ENCODE results near the gene ADAM19.

Gene ADAM19

GRCh38 chr5:157535042-157535865 is 40.3 kb downstream of the ADAM19 start:
- H3K4me1 Mint-ChIP-seq, result peaks cover 25% of the 10 kb centered on the region
- H3K4me3 Mint-ChIP-seq, result no peak overlapping the region
- H3K36me3 Mint-ChIP-seq, result peaks cover 40% of the 10 kb centered on the region
- no peaks in the 10 kb centered on the region for H3K9me3 Mint-ChIP-seq
- H3K27me3 Mint-ChIP-seq, result no peaks in the 10 kb centered on the region
- DNase-seq (ENCODE audit: low spot score in 2 of 2), result no peak
- no peak overlapping the region for H3K27ac Mint-ChIP-seq
- ATAC-seq (ENCODE audit: low read depth), result no peak

GRCh38 chr5:157533011-157533481 is 42.5 kb downstream of the ADAM19 start:
- Mint-ChIP-seq H3K9me3 (no peaks in the 10 kb centered on the region), H3K4me1 (peaks cover 33% of the 10 kb centered on the region), H3K4me3 (no peak overlapping the region), H3K27ac (peak overlapping the region; percentile 43), H3K36me3 (peaks cover 54% of the 10 kb centered on the region), H3K27me3 (no peaks in the 10 kb centered on the region)
- DNase-seq (ENCODE audit: low spot score in 2 of 2) (no peak), ATAC-seq (ENCODE audit: low read depth) (no peak)

DNA sequence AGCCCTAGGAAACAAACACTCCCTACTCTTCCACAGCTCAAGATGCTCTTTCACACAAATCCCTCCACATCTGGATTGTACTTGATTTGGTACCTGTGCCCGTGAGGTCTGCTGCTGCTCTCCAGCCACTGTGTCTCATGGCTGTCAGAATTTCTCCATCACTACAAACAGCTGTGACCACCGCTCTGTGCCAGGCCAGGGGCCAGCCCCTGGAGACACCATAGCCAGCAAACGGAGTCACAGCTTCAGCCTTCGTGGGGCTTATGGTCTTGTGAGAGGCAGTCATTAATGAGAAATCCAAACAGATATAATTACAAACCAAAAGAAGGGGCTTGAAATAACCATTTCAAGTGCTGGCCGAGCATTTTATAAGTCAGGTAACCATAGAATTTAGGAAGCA is 43.6 kb downstream of the ADAM19 start:
- peak overlapping the region; percentile 43 for H3K27ac Mint-ChIP-seq
- H3K9me3 Mint-ChIP-seq, result no peaks in the 10 kb centered on the region
- no peak for DNase-seq (ENCODE audit: low spot score in 2 of 2)
- peaks cover 33% of the 10 kb centered on the region for H3K4me1 Mint-ChIP-seq
- no peaks in the 10 kb centered on the region for H3K27me3 Mint-ChIP-seq
- ATAC-seq (ENCODE audit: low read depth), result no peak
- no peak overlapping the region for H3K4me3 Mint-ChIP-seq
- peaks cover 58% of the 10 kb centered on the region for H3K36me3 Mint-ChIP-seq

GRCh38 chr5:157530226-157530972 is 45.2 kb downstream of the ADAM19 start:
- peak overlapping the region; percentile 76 for H3K27ac Mint-ChIP-seq
- ATAC-seq (ENCODE audit: low read depth) (no peak), DNase-seq (ENCODE audit: low spot score in 2 of 2) (no peak)
- H3K4me3 Mint-ChIP-seq, result no peak overlapping the region
- H3K9me3 Mint-ChIP-seq, result no peaks in the 10 kb centered on the region
- H3K27me3 Mint-ChIP-seq, result no peaks in the 10 kb centered on the region
- peaks cover 54% of the 10 kb centered on the region for H3K36me3 Mint-ChIP-seq
- peaks cover 34% of the 10 kb centered on the region for H3K4me1 Mint-ChIP-seq

- ATAC-seq (ENCODE audit: low read depth) (no peak), DNase-seq (ENCODE audit: low spot score in 2 of 2) (no peak)
- Mint-ChIP-seq H3K4me3 (no peak overlapping the region), H3K27ac (peak overlapping the region; percentile 76), H3K36me3 (peaks cover 49% of the 10 kb centered on the region), H3K9me3 (no peaks in the 10 kb centered on the region), H3K27me3 (no peaks in the 10 kb centered on the region), H3K4me1 (peaks cover 36% of the 10 kb centered on the region)
Measured at GRCh38 chr5:157529002-157529401, 46.6 kb downstream of the ADAM19 start.

- no peak for DNase-seq (ENCODE audit: low spot score in 2 of 2)
- ATAC-seq (ENCODE audit: low read depth), result no peak
- H3K27ac Mint-ChIP-seq, result peak overlapping the region; percentile 69
- H3K9me3 Mint-ChIP-seq, result no peaks in the 10 kb centered on the region
- H3K27me3 Mint-ChIP-seq, result no peaks in the 10 kb centered on the region
- H3K4me3 Mint-ChIP-seq, result no peak overlapping the region
- peaks cover 51% of the 10 kb centered on the region for H3K36me3 Mint-ChIP-seq
- peaks cover 44% of the 10 kb centered on the region for H3K4me1 Mint-ChIP-seq
Measured at GRCh38 chr5:157528036-157528632, 47.4 kb downstream of the ADAM19 start.

DNA sequence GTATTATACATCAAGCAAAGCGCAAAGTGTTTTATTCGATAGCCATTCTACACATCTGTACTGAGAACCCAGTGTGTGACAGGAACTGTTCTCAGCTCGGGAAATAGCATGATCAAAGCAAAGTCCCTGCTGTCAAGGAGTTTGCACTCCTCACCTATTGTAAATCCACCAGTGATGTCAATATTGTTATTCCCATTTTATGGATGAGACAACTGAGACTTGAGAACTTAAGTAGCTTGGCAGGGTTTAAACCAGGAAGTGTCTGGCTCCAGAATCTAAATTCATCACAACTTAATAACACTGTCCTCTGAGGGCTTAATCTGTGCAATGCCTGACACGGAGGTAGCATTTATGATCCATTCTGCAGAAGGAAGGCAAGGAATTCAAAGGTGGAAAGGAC is 50.7 kb downstream of the ADAM19 start:
- DNase-seq (ENCODE audit: low spot score in 2 of 2) (no peak), ATAC-seq (ENCODE audit: low read depth) (no peak)
- Mint-ChIP-seq H3K27ac (no peak overlapping the region), H3K9me3 (no peaks in the 10 kb centered on the region), H3K4me3 (no peak overlapping the region), H3K36me3 (peaks cover 38% of the 10 kb centered on the region), H3K27me3 (no peaks in the 10 kb centered on the region), H3K4me1 (peaks cover 50% of the 10 kb centered on the region)

DNA sequence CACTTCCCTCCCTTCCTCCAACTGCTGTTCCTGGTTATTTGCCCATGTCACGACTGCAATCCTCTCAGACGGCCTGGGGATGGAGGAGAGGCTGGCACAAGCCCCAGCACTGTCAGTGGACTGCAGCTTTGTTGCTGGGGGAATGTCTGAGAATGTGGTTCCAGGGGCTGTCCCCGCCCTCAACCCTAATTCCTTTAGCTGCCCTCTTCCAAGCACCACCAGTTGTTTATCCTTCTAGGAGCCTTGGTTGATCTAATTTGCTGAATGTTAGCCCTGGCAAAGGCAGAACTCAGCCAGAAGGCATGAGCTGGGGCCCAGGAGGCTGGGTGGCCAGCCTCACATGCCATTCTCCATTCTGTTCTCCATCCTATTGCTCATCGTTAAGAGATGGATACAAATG is 51.6 kb downstream of the ADAM19 start:
- Mint-ChIP-seq H3K4me3 (no peak overlapping the region), H3K27ac (peak overlapping the region; percentile 69), H3K36me3 (peaks cover 31% of the 10 kb centered on the region), H3K9me3 (no peaks in the 10 kb centered on the region), H3K27me3 (no peaks in the 10 kb centered on the region), H3K4me1 (peaks cover 44% of the 10 kb centered on the region)
- ATAC-seq (ENCODE audit: low read depth) (no peak), DNase-seq (ENCODE audit: low spot score in 2 of 2) (no peak)

GRCh38 chr5:157521704-157522029 is 53.9 kb downstream of the ADAM19 start:
- DNase-seq (ENCODE audit: low spot score in 2 of 2) (no peak), ATAC-seq (ENCODE audit: low read depth) (no peak)
- Mint-ChIP-seq H3K4me3 (peak overlapping the region; percentile 32), H3K4me1 (peaks cover 43% of the 10 kb centered on the region), H3K27me3 (no peaks in the 10 kb centered on the region), H3K27ac (peak overlapping the region; percentile 86), H3K9me3 (no peaks in the 10 kb centered on the region), H3K36me3 (peaks cover 30% of the 10 kb centered on the region)

DNA sequence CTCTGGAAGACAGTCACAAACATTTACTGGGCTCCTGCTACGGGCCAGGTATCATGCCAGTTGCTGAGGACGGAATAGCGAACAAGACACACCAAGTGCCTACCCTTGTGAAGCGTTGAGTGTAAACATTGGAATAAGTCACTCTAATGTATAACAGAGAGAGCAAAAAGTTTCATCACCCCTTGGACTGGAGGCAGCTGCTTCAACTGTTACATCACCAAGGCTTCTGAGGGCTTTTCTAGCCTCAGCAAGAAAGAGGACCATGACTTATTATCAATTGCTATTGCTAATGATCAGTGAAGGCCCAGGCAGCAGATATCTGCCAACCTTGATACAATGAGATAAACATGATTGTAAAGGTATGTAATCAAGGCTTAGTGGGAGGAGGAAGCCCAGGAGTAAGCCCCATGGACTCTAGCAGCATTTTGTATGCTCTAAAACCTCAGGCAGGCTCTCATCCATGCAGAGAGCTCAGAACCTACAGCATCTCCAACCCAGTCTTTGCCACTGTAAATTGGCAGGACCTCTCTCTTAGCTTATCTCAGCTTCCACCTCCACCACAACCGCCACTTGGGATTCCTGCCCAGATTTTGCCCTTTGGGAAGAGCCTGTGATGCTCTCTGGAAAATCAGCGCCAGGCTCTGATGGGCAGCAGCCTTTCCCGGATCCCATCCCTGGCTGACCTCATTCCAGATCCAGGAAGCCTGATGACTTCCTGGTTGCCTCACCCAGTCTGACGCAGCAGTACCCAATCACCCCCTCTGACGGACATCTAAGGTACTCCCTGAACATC is 54.5 kb downstream of the ADAM19 start:
- no peak for ATAC-seq (ENCODE audit: low read depth)
- Mint-ChIP-seq H3K36me3 (peaks cover 30% of the 10 kb centered on the region), H3K4me1 (peaks cover 45% of the 10 kb centered on the region), H3K9me3 (no peaks in the 10 kb centered on the region), H3K27ac (peak overlapping the region; percentile 86), H3K27me3 (no peaks in the 10 kb centered on the region), H3K4me3 (peak overlapping the region; percentile 37)
- no peak for DNase-seq (ENCODE audit: low spot score in 2 of 2)

- Mint-ChIP-seq H3K4me3 (no peak overlapping the region), H3K36me3 (peaks cover 34% of the 10 kb centered on the region), H3K9me3 (no peaks in the 10 kb centered on the region), H3K27me3 (no peaks in the 10 kb centered on the region), H3K4me1 (peaks cover 39% of the 10 kb centered on the region), H3K27ac (peak overlapping the region; percentile 86)
- ATAC-seq (ENCODE audit: low read depth), result peak; percentile 84
- no peak for DNase-seq (ENCODE audit: low spot score in 2 of 2)
Measured at GRCh38 chr5:157519579-157520253, 55.9 kb downstream of the ADAM19 start.

DNA sequence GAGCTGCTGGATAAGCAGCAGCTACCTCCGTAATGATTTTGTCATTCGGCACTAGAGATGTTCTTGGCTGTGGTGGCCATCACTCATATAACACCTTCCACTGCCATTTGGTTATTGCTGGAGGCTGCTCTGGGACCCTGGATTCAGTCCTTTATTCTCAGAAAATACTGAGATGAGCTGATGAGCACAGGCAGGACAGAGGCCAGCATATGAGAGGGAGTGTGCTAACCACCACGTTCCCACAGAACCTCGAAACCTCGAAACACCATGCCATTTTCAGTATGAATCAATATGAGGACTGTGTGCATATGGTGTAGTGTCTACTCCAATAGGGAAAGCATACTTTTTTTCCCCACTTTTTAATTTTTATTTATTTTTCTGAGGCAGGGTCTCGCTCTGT is 56.6 kb downstream of the ADAM19 start:
- DNase-seq (ENCODE audit: low spot score in 2 of 2) (no peak), ATAC-seq (ENCODE audit: low read depth) (no peak)
- no peak overlapping the region for H3K4me3 Mint-ChIP-seq
- H3K9me3 Mint-ChIP-seq, result no peaks in the 10 kb centered on the region
- peak overlapping the region; percentile 28 for H3K27ac Mint-ChIP-seq
- H3K36me3 Mint-ChIP-seq, result peaks cover 37% of the 10 kb centered on the region
- H3K4me1 Mint-ChIP-seq, result peaks cover 38% of the 10 kb centered on the region
- H3K27me3 Mint-ChIP-seq, result no peaks in the 10 kb centered on the region

DNA sequence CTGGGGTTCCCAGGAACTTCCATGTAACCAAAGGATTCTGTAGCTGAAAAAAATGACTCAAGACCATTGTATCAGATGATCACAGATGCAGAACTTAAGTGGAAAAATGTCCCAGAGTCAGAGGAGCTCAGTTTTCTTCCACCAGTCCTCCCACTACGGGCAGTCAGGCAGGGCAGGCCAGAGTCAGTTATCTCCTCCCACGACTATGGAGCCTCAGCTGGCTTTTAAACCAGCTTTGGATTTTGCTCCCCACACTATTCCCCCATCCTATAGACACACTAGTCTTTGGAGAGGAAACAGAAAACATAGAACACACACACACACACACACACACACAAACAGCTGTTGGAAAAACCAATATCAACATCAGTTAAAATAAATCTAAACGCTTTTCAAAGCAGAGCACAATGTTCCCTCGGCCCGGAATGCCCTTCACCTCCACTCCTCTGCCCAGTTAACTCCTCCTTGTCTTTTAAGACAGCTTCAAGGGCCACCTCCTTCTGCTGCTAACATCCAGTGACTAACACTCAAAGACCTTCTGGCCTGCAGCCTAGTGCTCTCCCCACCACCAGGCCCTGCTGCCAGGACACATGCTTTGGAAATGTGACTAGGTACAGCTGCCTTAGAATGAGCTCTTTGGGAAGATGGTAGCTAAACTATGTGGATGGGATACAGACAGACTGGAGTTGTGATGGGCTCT is 58.8 kb downstream of the ADAM19 start:
- Mint-ChIP-seq H3K9me3 (no peaks in the 10 kb centered on the region), H3K27ac (peak overlapping the region; percentile 45), H3K4me3 (no peak overlapping the region), H3K36me3 (peaks cover 53% of the 10 kb centered on the region), H3K27me3 (no peaks in the 10 kb centered on the region), H3K4me1 (peaks cover 38% of the 10 kb centered on the region)
- DNase-seq (ENCODE audit: low spot score in 2 of 2) (no peak), ATAC-seq (ENCODE audit: low read depth) (no peak)
